HEK293 (cell line): ENCODE results near the gene CREB5.

Experiments
- CTCF ChIA-PET: fragments of 350-600 bp; formaldehyde crosslinking; extraction: SDS; loops from one replicate; lab custom pipeline; 2021; ENCODE audit warnings: antibody characterized with exemption; lab: Yijun Ruan, JAX
- POLR2A ChIA-PET: fragments of 300-600 bp; formaldehyde crosslinking; extraction: SDS; loops from one replicate; lab custom pipeline; 2020; ENCODE audit warnings: antibody characterized with exemption, inconsistent platforms; lab: Yijun Ruan, JAX
- H3K27ac ChIP-seq: fragments of 200-500 bp; sonication (Bioruptor generic); 2 replicates; pipeline ENCODE4 v1.5.1; 2014; ENCODE audit warnings: low read depth, low read length, control low read depth, inconsistent platforms; ENCODE audit errors: extremely low read depth
- H3K36me3 ChIP-seq, 2 experiments: fragments of 200-500 bp in 1 of 2; sonication (Bioruptor generic) in 1 of 2; 1 replicate in 1 of 2; 2 replicates in 1 of 2; pipeline ENCODE4 v1.5.1; 2014 to 2017; ENCODE audit warnings: inconsistent platforms in 2 of 2, low read length in 2 of 2; ENCODE audit not compliant: control insufficient read depth in 2 of 2, insufficient read depth in 1 of 2
- H3K4me1 ChIP-seq: fragments of 200-500 bp; sonication (Bioruptor generic); 2 replicates; pipeline ENCODE4 v1.5.1; 2014; ENCODE audit warnings: mild to moderate bottlenecking, low read length, inconsistent platforms; ENCODE audit not compliant: control insufficient read depth, insufficient read depth
- H3K4me3 ChIP-seq: 2 replicates; pipeline ENCODE4 v1.5.1; 2011; ENCODE audit warnings: low read depth, mild to moderate bottlenecking, control low read depth, low read length, moderate library complexity
- H3K9me3 ChIP-seq: fragments of 200-500 bp; sonication (Bioruptor generic); 2 replicates; pipeline ENCODE4 v1.5.1; 2014; ENCODE audit warnings: low read depth, low read length, inconsistent platforms; ENCODE audit not compliant: control insufficient read depth, insufficient read depth
- ATF2 ChIP-seq: fragments of 450-650 bp; formaldehyde crosslinking; IDR thresholded peaks from 2 replicates; pipeline ENCODE4 v1.5.1; 2016; ENCODE audit warnings: missing biosample characterization, missing genetic modification characterization, low read depth
- HIC1 ChIP-seq: fragments of 450-650 bp; formaldehyde crosslinking; IDR thresholded peaks from 2 replicates; pipeline ENCODE4 v1.5.1; 2016; ENCODE audit warnings: missing biosample characterization, missing genetic modification characterization
- MEIS1 ChIP-seq: sonication (generic); formaldehyde crosslinking; IDR thresholded peaks from 2 replicates; pipeline ENCODE4 v1.8.1; 2022; ENCODE audit warnings: missing genetic modification reagents, mild to moderate bottlenecking, borderline replicate concordance
- SCRT1 ChIP-seq: fragments of 450-650 bp; formaldehyde crosslinking; IDR thresholded peaks from 2 replicates; pipeline ENCODE4 v1.5.1; 2016; ENCODE audit warnings: missing biosample characterization, missing genetic modification characterization, borderline replicate concordance
- SP7 ChIP-seq: fragments of 450-650 bp; formaldehyde crosslinking; IDR thresholded peaks from 2 replicates; pipeline ENCODE4 v1.5.1; 2016; ENCODE audit warnings: missing biosample characterization, missing genetic modification characterization
- ZBTB48 ChIP-seq: fragments of 450-650 bp; formaldehyde crosslinking; IDR thresholded peaks from 2 replicates; pipeline ENCODE4 v1.5.1; 2016; ENCODE audit warnings: missing biosample characterization, missing genetic modification characterization
- ZBTB8A ChIP-seq: fragments of 450-650 bp; formaldehyde crosslinking; IDR thresholded peaks from 2 replicates; pipeline ENCODE4 v1.5.1; 2016; ENCODE audit warnings: missing biosample characterization, missing genetic modification characterization
- ZNF280D ChIP-seq: fragments of 450-650 bp; formaldehyde crosslinking; IDR thresholded peaks from 2 replicates; pipeline ENCODE4 v1.5.1; 2016; ENCODE audit warnings: missing biosample characterization, missing genetic modification characterization
- ZNF311 ChIP-seq: fragments of 450-650 bp; formaldehyde crosslinking; IDR thresholded peaks from 2 replicates; pipeline ENCODE4 v1.5.1; 2017; ENCODE audit warnings: missing biosample characterization, missing genetic modification characterization, borderline replicate concordance
- ZNF488 ChIP-seq: fragments of 450-650 bp; formaldehyde crosslinking; IDR thresholded peaks from 2 replicates; pipeline ENCODE4 v1.5.1; 2016; ENCODE audit warnings: missing biosample characterization, missing genetic modification characterization
- ZNF518A ChIP-seq: fragments of 450-650 bp; formaldehyde crosslinking; conservative IDR thresholded peaks from 2 replicates; pipeline ENCODE4 v1.5.1; 2016; ENCODE audit warnings: low read depth, missing biosample characterization, missing genetic modification characterization
- ZNF521 ChIP-seq: fragments of 450-650 bp; formaldehyde crosslinking; IDR thresholded peaks from 2 replicates; pipeline ENCODE4 v1.5.1; 2017; ENCODE audit warnings: missing biosample characterization, mild to moderate bottlenecking, missing genetic modification characterization
- ZNF580 ChIP-seq: fragments of 450-650 bp; formaldehyde crosslinking; IDR thresholded peaks from 2 replicates; pipeline ENCODE4 v1.5.1; 2016; ENCODE audit warnings: missing biosample characterization, missing genetic modification characterization
- ZNF600 ChIP-seq: fragments of 450-650 bp; formaldehyde crosslinking; IDR thresholded peaks from 2 replicates; pipeline ENCODE4 v1.5.1; 2016; ENCODE audit warnings: missing biosample characterization, missing genetic modification characterization
- ZNF747 ChIP-seq: fragments of 450-650 bp; formaldehyde crosslinking; IDR thresholded peaks from 2 replicates; pipeline ENCODE4 v1.5.1; 2016; ENCODE audit warnings: missing biosample characterization, missing genetic modification characterization
- ZNF791 ChIP-seq: fragments of 450-650 bp; formaldehyde crosslinking; IDR thresholded peaks from 2 replicates; pipeline ENCODE4 v1.5.1; 2016; ENCODE audit warnings: missing biosample characterization, missing genetic modification characterization
- ZNF792 ChIP-seq: fragments of 450-650 bp; formaldehyde crosslinking; IDR thresholded peaks from 2 replicates; pipeline ENCODE4 v1.5.1; 2016; ENCODE audit warnings: missing biosample characterization, missing genetic modification characterization
- TF ChIP-seq, protein P1 (sequence below): fragments of 450-650 bp; formaldehyde crosslinking; IDR thresholded peaks from 2 replicates; pipeline ENCODE4 v1.5.1; 2016; ENCODE audit warnings: missing biosample characterization, missing genetic modification characterization

CREB5 gene

GRCh38 chr7:28477041-28477442 is 64.7 kb downstream of the CREB5 start:
- no peak overlapping the region for H3K27ac ChIP-seq
- CTCF ChIA-PET: no interaction called here
- H3K36me3 ChIP-seq: no peaks in the 10 kb centered on the region
- H3K4me3 ChIP-seq: no peak overlapping the region
- TF ChIP-seq ZNF311 (tag by site-specific recombination) (no peak), ZNF518A (no peak), ZNF792 (tag by site-specific recombination) (no peak), HIC1 (no peak), ZBTB8A (no peak), MEIS1 (no peak), ZNF600 (tag by site-specific recombination) (no peak), ZNF747 (tag by site-specific recombination) (no peak), ZNF580 (tag by site-specific recombination) (no peak), ZNF791 (no peak), ZNF521 (tag by site-specific recombination) (no peak), ZNF280D (no peak), SP7 (no peak), SCRT1 (no peak), ZBTB48 (tag by site-specific recombination) (no peak), ZNF488 (no peak), ATF2 (no peak)
- TF ChIP-seq, protein P1, sequence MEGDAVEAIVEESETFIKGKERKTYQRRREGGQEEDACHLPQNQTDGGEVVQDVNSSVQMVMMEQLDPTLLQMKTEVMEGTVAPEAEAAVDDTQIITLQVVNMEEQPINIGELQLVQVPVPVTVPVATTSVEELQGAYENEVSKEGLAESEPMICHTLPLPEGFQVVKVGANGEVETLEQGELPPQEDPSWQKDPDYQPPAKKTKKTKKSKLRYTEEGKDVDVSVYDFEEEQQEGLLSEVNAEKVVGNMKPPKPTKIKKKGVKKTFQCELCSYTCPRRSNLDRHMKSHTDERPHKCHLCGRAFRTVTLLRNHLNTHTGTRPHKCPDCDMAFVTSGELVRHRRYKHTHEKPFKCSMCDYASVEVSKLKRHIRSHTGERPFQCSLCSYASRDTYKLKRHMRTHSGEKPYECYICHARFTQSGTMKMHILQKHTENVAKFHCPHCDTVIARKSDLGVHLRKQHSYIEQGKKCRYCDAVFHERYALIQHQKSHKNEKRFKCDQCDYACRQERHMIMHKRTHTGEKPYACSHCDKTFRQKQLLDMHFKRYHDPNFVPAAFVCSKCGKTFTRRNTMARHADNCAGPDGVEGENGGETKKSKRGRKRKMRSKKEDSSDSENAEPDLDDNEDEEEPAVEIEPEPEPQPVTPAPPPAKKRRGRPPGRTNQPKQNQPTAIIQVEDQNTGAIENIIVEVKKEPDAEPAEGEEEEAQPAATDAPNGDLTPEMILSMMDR (tag by site-specific recombination): no peak
- TF ChIP-seq, all 188 proteins: peak for 0
- POLR2A ChIA-PET: no interaction called here
- H3K4me1 ChIP-seq: peaks cover 33% of the 10 kb centered on the region
- H3K9me3 ChIP-seq: no peaks in the 10 kb centered on the region
